NCI-H2081 treated with DMSO at 0.1 percent for 48 hours (cell line): Measurements from ENCODE around the gene RITA1.
A peak's percentile ranks its signal among the peaks of the same experiment; 100 is the strongest.
"Not testable (repeated sequence)": the region's sequence is repeated elsewhere in the genome, so short reads cannot be mapped to it uniquely, and the experiment has no call there.

Source experiments
- DNase-seq: peaks from one replicate; lab custom pipeline; 2025; lab: John Stamatoyannopoulos, UW

Gene RITA1

GRCh38 chr12:113204804-113205203 is 19.3 kb downstream of the RITA1 start:
- DNase-seq = no peak

GRCh38 chr12:113206802-113207201 is 21.3 kb downstream of the RITA1 start:
- DNase-seq = not testable (repeated sequence)

- DNase-seq = no peak
Measured at GRCh38 chr12:113207613-113208040, 22.1 kb downstream of the RITA1 start.

GRCh38 chr12:113208041-113208934 is 22.8 kb downstream of the RITA1 start:
- DNase-seq = no peak

GRCh38 chr12:113211160-113211559 is 25.6 kb downstream of the RITA1 start:
- DNase-seq = no peak

- no peak for DNase-seq
Measured at GRCh38 chr12:113214895-113215400, 29.4 kb downstream of the RITA1 start.

GRCh38 chr12:113216027-113216426 is 30.5 kb downstream of the RITA1 start:
- DNase-seq = no peak

- DNase-seq = no peak
Measured at GRCh38 chr12:113220593-113221180, 35.2 kb downstream of the RITA1 start.

GRCh38 chr12:113221181-113221996 is 35.9 kb downstream of the RITA1 start, which contains the start of gene TPCN1:
TSS of gene TPCN1 (plus strand) at chr12:113221464. CDS start at chr12:113226853, 5,389 bp downstream.
- peak; percentile 99 for DNase-seq

- DNase-seq = no peak
Measured at GRCh38 chr12:113221997-113222729, 36.6 kb downstream of the RITA1 start.

GRCh38 chr12:113222730-113223531 is 37.4 kb downstream of the RITA1 start:
- peak; percentile 42 for DNase-seq

- DNase-seq = no peak
Measured at GRCh38 chr12:113224955-113225354, 39.4 kb downstream of the RITA1 start.

- no peak for DNase-seq
Measured at GRCh38 chr12:113226696-113227568, 41.4 kb downstream of the RITA1 start.

- no peak for DNase-seq
Measured at GRCh38 chr12:113227686-113228391, 42.3 kb downstream of the RITA1 start.

- no peak for DNase-seq
Measured at GRCh38 chr12:113228394-113229028, 43.0 kb downstream of the RITA1 start.

GRCh38 chr12:113230315-113231234 is 45.1 kb downstream of the RITA1 start:
- DNase-seq = no peak
